Progenitor cell of endocrine pancreas (in vitro differentiated cells): ENCODE measurements around the gene MPZL3. TPM values are rescaled to one million over a fixed set of nuclear protein-coding genes. Genes with fewer than 3 reads are reported as not detected.

Experiments used
- DNase-seq: peaks from one replicate; pipeline ENCODE4 v3.0.0; 2021; ENCODE audit warnings: low spot score; ENCODE audit not compliant: unreplicated experiment
- H3K27ac Mint-ChIP-seq: 2 replicates; pipeline ENCODE4 v1.8.0; 2021; ENCODE audit warnings: mild to moderate bottlenecking, moderate library complexity, mixed read lengths
- H3K27me3 Mint-ChIP-seq: 2 replicates; pipeline ENCODE4 v1.8.0; 2021; ENCODE audit warnings: mixed read lengths
- H3K36me3 Mint-ChIP-seq: 2 replicates; pipeline ENCODE4 v1.8.0; 2022; ENCODE audit warnings: mixed read lengths; ENCODE audit not compliant: insufficient read depth
- H3K4me1 Mint-ChIP-seq: 2 replicates; pipeline ENCODE4 v1.8.0; 2021; ENCODE audit warnings: low read depth, mixed read lengths
- H3K4me3 Mint-ChIP-seq: 2 replicates; pipeline ENCODE4 v1.8.0; 2021; ENCODE audit warnings: low read depth, mild to moderate bottlenecking, moderate library complexity, mixed read lengths
- H3K9me3 Mint-ChIP-seq: 2 replicates; pipeline ENCODE4 v1.8.0; 2021; ENCODE audit warnings: low read depth, mixed read lengths
- total RNA-seq: library from RNA; stranded (reverse); gene quantifications from 2 replicates; pipeline ENCODE4 v1.2.1, GENCODE V29; 2021
- TF ChIP-seq, protein P1 (sequence below): fragments of 200-600 bp; sonication (generic); IDR thresholded peaks from one replicate; pipeline ENCODE4 v1.5.0; 2021; ENCODE audit warnings: antibody characterized with exemption, mild to moderate bottlenecking; ENCODE audit not compliant: unreplicated experiment

MPZL3 gene
- total RNA-seq, 1 donor from 2014 or later, result 6.3 TPM

DNA sequence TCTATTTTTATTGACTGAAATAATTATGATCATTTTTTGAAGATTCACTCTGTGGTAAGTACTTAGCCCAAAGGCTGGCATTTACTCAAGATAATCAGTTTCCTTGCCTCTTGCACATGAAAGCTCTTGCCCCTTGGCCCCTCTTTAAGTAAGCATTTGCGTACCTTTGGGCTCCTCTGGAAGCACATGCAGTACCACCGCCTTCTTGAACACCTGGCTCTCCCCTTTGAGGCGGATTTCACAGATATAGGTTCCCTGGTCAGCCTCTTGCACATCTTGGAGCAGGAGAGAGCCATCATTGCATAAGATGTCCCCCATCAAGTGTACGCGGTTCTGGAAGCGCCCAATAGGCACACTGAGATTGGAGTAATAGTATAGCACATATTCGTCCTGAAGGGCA is 41.8 kb downstream of the MPZL3 start:
- no peaks in the 10 kb centered on the region for H3K27me3 Mint-ChIP-seq
- H3K9me3 Mint-ChIP-seq, result peaks cover 5% of the 10 kb centered on the region
- no peak for DNase-seq
- no peak overlapping the region for H3K27ac Mint-ChIP-seq
- peaks cover 19% of the 10 kb centered on the region for H3K4me1 Mint-ChIP-seq
- H3K36me3 Mint-ChIP-seq, result no peaks in the 10 kb centered on the region
- TF ChIP-seq, protein P1, sequence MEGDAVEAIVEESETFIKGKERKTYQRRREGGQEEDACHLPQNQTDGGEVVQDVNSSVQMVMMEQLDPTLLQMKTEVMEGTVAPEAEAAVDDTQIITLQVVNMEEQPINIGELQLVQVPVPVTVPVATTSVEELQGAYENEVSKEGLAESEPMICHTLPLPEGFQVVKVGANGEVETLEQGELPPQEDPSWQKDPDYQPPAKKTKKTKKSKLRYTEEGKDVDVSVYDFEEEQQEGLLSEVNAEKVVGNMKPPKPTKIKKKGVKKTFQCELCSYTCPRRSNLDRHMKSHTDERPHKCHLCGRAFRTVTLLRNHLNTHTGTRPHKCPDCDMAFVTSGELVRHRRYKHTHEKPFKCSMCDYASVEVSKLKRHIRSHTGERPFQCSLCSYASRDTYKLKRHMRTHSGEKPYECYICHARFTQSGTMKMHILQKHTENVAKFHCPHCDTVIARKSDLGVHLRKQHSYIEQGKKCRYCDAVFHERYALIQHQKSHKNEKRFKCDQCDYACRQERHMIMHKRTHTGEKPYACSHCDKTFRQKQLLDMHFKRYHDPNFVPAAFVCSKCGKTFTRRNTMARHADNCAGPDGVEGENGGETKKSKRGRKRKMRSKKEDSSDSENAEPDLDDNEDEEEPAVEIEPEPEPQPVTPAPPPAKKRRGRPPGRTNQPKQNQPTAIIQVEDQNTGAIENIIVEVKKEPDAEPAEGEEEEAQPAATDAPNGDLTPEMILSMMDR, result no peak
- H3K4me3 Mint-ChIP-seq, result no peak overlapping the region

DNA sequence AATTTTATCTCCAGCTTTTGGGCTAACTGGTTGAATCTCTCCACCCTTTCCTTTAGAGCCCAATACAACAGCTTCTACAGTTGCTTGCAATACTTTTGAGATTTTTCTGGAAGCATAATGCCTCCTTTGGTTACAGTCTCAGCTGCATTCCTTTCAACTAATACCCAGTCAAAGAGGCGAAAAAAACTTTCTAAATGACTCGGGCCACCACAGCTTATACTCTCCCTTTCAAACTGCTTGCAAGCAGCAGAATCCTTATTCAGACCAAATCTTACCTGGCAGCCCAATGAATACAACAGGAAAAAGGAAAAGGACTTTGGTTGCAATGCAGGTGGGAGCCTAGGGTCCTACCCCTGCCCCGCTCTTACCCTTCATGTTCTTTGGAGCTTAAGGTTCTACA is 43.1 kb downstream of the MPZL3 start:
- Mint-ChIP-seq H3K36me3 (no peaks in the 10 kb centered on the region), H3K27me3 (no peaks in the 10 kb centered on the region), H3K4me3 (no peak overlapping the region), H3K27ac (no peak overlapping the region), H3K4me1 (peaks cover 19% of the 10 kb centered on the region), H3K9me3 (no peaks in the 10 kb centered on the region)
- DNase-seq, result no peak
- TF ChIP-seq, protein P1, result no peak

DNA sequence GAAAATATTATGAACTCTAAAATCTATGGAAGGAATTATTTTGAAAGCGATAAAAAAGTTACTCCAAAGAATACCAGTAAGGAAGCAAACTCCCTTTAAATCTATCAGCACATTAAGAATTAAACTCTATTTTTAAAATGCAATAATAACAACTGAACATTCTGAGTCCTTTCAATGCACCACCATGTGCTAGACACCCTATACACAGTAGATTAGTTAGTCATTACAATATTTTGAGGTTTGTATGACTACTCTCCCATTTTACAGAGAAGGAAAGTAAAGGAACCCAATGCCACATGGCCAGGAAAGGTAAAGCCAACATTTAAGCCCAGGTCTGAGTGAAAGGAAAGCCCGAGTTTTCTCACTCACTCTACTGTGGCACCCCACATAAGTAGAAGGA is 45.1 kb downstream of the MPZL3 start:
- DNase-seq, result no peak

DNA sequence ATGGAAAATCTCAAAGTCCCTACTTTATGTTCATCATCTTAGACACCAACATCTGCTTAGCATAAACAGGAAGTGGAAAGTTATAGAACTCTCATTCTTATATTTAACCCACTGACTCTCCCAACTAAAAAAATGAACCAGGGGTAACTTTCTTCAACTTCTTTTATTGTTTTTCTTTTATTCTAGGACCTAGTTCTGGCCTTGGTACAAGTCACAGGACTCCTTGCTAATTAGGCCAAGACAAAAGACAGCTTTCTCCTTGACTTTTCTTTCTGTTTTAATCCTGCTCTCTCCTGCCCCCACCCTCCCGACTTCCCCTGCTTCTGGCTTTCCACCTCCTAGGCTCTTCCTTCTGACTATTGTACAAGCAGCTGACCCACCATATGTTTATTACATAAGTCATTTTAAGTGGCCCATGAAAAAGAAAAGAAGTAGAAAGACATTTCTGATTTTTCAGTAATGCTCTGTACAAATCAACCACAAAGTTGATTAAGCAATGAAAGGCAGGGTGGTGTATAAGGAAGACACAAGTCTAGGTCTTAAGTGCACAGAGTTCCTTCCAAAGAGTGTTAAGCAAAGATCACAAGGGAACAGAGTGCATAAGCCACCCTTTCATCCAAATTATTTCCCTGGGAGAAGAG is 45.7 kb downstream of the MPZL3 start:
- Mint-ChIP-seq H3K9me3 (no peaks in the 10 kb centered on the region), H3K27me3 (no peaks in the 10 kb centered on the region), H3K36me3 (no peaks in the 10 kb centered on the region), H3K4me1 (no peaks in the 10 kb centered on the region), H3K4me3 (no peak overlapping the region), H3K27ac (no peak overlapping the region)
- no peak for DNase-seq
- TF ChIP-seq, protein P1, result no peak

More for the DNA sequence above, 45.1 kb downstream of the MPZL3 start:
- Mint-ChIP-seq H3K4me1 (peaks cover 5% of the 10 kb centered on the region), H3K36me3 (no peaks in the 10 kb centered on the region), H3K27me3 (no peaks in the 10 kb centered on the region), H3K27ac (no peak overlapping the region), H3K9me3 (no peaks in the 10 kb centered on the region), H3K4me3 (no peak overlapping the region)
- TF ChIP-seq, protein P1, result no peak

DNA sequence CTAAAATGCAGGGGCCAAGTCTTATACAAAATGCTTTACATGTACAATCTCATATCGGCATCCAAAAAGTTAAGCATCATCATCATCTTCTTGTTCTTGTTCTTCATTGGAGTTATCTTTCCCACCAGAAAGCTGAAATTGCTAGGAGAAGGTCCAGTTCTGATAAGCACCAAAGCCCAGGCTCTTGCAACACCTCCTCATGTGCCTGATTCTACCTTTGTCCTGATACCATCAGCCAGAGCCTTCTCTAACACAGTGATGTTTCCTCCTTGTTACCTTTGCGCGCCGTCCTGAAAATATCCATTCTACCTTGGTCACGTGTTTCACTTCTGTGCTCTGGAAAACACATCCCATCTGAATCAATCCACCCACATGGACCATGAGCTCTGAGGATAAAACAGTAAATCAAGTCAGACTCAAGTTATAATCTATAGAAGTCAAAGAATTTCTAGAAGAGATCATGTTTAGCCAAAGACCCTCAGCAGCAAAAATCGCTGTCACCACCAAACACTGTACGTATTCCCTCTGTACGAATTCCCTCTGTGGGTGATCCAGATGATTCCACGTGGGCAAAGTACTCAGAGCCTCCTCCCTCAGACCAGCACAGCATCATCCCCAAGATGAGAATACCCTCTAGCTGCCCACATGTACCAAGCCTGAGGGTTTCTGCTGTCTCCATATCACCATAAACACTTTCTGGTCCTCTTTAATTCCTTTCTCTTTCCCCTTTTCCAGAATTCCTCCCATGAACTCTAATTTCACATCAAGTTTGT is 46.4 kb downstream of the MPZL3 start:
- no peak overlapping the region for H3K4me3 Mint-ChIP-seq
- no peak overlapping the region for H3K27ac Mint-ChIP-seq
- H3K9me3 Mint-ChIP-seq, result no peaks in the 10 kb centered on the region

More for the DNA sequence above, 46.4 kb downstream of the MPZL3 start:
- TF ChIP-seq, protein P1, result no peak
- no peaks in the 10 kb centered on the region for H3K4me1 Mint-ChIP-seq
- no peaks in the 10 kb centered on the region for H3K27me3 Mint-ChIP-seq
- H3K36me3 Mint-ChIP-seq, result no peaks in the 10 kb centered on the region
- no peak for DNase-seq
